ENCODE results near the gene MDM2. TPM values are rescaled to one million over a fixed set of nuclear protein-coding genes. Genes with fewer than 3 reads are reported as not detected.

MDM2 gene
- total and polyA plus RNA-seq, 2 of the 13 experiments (the other 11 are each of a cell fraction or from before 2014, with no cell fraction given): 29.3 to 314 TPM

- TF ChIP-seq DR1 (CRISPR knock-in tag; IDR thresholded peaks at IDR 0.05) (no peak), FOSL2 (CRISPR knock-in tag; IDR thresholded peaks at IDR 0.05) (no peak), GFI1 (CRISPR knock-in tag; IDR thresholded peaks at IDR 0.05; ENCODE audit: borderline replicate concordance) (no peak)
Measured at GRCh38 chr12:68865399-68866164, 57.6 kb downstream of the MDM2 start (continued).

GRCh38 chr12:68866950-68867349, 59.0 kb downstream of the MDM2 start:
- DNase-seq (ENCODE audit: low spot score) (no peak), FAIRE-seq (no peak), ATAC-seq (no peak)
- intact Hi-C loops (cut with micrococcal nuclease; ENCODE audit: unreplicated experiment) (no loop called here), in situ Hi-C loops (cut with HindIII; ENCODE audit: extremely low pct_ligation_motif_present, low pct_unique_long_range_greater_than_20kb) (no loop called here)
- no peaks in the 10 kb centered on the region for H3K79me2 ChIP-seq (ENCODE audit: insufficient read depth, low read length)
- H3K4me3 ChIP-seq (replicated peaks in 1 of 3; ENCODE audit: insufficient read depth in 1 of 3, low read depth in 2 of 3, low read length in 3 of 3): no peak overlapping the region
- TF ChIP-seq ATF2 (CRISPR knock-in tag; IDR thresholded peaks at IDR 0.05): no peak
- TF ChIP-seq NR2F2 (IDR thresholded peaks at IDR 0.05; ENCODE audit: borderline replicate concordance, low read depth): no peak
- no peak for TF ChIP-seq ZNF512B (CRISPR knock-in tag; IDR thresholded peaks at IDR 0.05; ENCODE audit: borderline replicate concordance)
- no peak for TF ChIP-seq NFKBIZ (CRISPR knock-in tag; IDR thresholded peaks at IDR 0.05)
- no peak for TF ChIP-seq RELA (CRISPR knock-in tag; IDR thresholded peaks at IDR 0.05)
- TF ChIP-seq TMF1 (CRISPR knock-in tag; IDR thresholded peaks at IDR 0.05; ENCODE audit: low read depth): no peak
- TF ChIP-seq ZNF331 (CRISPR knock-in tag; IDR thresholded peaks at IDR 0.05): no peak
- TF ChIP-seq ZNF652 (CRISPR knock-in tag; IDR thresholded peaks at IDR 0.05; ENCODE audit: borderline replicate concordance, low read depth): no peak
- TF ChIP-seq ZKSCAN1 (IDR thresholded peaks at IDR 0.05; ENCODE audit: low read length): no peak
- no peak for TF ChIP-seq ZNF256 (CRISPR knock-in tag; conservative IDR thresholded peaks at IDR 0.05)
- TF ChIP-seq TOE1 (CRISPR knock-in tag; IDR thresholded peaks at IDR 0.05): no peak
- no peak for TF ChIP-seq ZFP37 (CRISPR knock-in tag; IDR thresholded peaks at IDR 0.05; ENCODE audit: borderline replicate concordance)
- no peak for TF ChIP-seq SRSF9 (IDR thresholded peaks at IDR 0.05; ENCODE audit: borderline replicate concordance, insufficient read depth, low read depth, low read length, poor library complexity, severe bottlenecking)
- no peak for TF ChIP-seq THAP7 (CRISPR knock-in tag; IDR thresholded peaks at IDR 0.05)
- no peak for TF ChIP-seq ATF1 (CRISPR knock-in tag; IDR thresholded peaks at IDR 0.05)
- TF ChIP-seq ZNF883 (CRISPR knock-in tag; IDR thresholded peaks at IDR 0.05; ENCODE audit: not compliant biosample characterization): no peak
- no peak for TF ChIP-seq BRD4 (CRISPR knock-in tag; IDR thresholded peaks at IDR 0.05)
- CTCF ChIA-PET (ENCODE audit: low intra/inter-chr PET ratio, low total read pairs): no interaction called here
- WGBS (ENCODE audit: low lambda C conversion rate): 30% methylated on average over 6 of the region's 6 CpGs
- no peaks in the 10 kb centered on the region for H3K36me3 ChIP-seq (replicated peaks in 1 of 2; ENCODE audit: control insufficient read depth in 1 of 2, insufficient read depth in 2 of 2, low read length in 2 of 2)
- no TSS peak for BruUV-seq (replicated peaks)
- H3K4me1 ChIP-seq (ENCODE audit: insufficient read depth, low read length): no peaks in the 10 kb centered on the region
- no peak overlapping the region for H3K4me2 ChIP-seq (ENCODE audit: low read depth, low read length)
- POLR2A ChIA-PET: no interaction called here
- no peaks in the 10 kb centered on the region for H3K9me3 ChIP-seq (ENCODE audit: low read length)
- H2AFZ ChIP-seq (ENCODE audit: low read length): no peak overlapping the region
- H3K27me3 ChIP-seq (ENCODE audit: control insufficient read depth in 1 of 2, insufficient read depth in 2 of 2, low read length in 2 of 2): peaks cover 0 to 2% of the 10 kb centered on the region in 2 experiments; a peak in 1 of 5 replicates
- H3K9ac ChIP-seq (ENCODE audit: insufficient read depth, low read depth, low read length): no peak overlapping the region
- no peak overlapping the region for H3K27ac ChIP-seq (ENCODE audit: extremely low read length, insufficient read depth, low read length)
- no peaks in the 10 kb centered on the region for H4K20me1 ChIP-seq (ENCODE audit: insufficient read depth, low read length)

Data from HepG2 (cell line).